HG02763 (cell line): Measurements from ENCODE around the gene ISCA1.

Experiments used
- ATAC-seq: cut with Tn5 transposase; IDR thresholded peaks from one replicate; pipeline ENCODE4 v1.9.1; 2021; ENCODE audit warnings: mild to moderate bottlenecking, moderate library complexity; ENCODE audit not compliant: unreplicated experiment

ISCA1 gene

DNA sequence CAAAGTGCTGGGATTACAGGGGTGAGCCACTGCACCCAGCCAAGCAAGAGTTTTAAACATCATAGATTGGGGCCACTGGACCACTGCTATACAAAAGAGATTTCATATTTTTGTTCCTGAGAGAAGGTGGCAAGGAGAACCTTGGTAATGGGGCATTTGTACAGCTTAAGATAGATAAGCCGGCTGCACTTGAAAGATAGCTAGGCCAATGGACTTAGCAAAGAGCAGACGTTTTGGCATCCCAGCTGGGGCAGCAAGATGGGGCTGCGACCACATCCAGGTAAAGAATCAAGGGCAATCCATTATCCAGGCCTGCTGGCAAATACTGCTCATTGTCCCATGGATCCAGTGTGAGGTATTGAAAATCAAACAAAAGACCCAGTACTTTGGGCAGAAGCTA lies 3.9 kb upstream of the ISCA1 start:
- no peak for ATAC-seq

DNA sequence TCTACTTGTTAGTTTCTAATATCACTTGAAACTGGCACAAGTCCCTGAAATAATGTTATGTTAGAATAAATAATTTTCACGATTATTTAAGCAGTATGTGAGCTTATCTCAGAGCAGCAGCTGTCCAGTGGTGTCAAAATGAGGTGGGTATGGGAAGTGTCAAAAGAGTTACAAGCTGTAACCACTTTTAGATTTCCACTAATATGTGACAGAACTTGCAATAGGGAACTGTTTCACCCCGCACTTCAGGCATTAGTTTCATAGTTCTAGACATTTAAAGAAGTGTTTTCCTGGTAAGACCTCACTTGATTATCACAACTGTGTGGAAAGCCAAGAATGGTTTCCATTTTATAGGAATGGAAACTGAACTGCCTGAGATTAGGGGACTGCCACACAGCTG lies 2.9 kb upstream of the ISCA1 start:
- ATAC-seq, result no peak

DNA sequence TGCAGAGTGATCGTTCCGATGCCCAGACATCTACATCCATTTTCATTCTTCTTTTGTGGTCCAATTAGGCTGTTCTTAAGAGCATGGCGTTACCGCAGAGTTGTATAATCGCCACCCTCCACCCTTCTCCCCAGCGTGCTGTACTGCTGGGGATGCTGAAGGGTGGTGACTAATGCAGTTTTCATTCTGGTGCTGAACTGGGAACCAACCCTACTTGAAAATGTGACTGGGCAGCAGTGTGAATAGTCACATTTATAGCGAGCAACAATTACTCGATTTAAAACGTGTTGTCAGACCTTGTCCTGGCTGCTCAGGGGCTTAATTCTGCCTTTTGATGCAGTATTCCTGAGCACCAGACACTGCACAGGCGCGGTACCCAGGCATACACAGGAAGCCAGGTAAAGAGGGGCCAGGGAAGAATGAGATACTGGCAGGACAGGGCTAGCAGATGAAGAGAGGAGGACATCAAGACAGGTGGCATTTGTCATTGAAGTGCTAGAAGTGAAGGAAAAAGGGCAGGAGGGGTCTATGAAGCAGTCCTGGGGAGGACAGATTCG lies 719 bp upstream of the ISCA1 start:
- ATAC-seq, result peak; percentile 12

DNA sequence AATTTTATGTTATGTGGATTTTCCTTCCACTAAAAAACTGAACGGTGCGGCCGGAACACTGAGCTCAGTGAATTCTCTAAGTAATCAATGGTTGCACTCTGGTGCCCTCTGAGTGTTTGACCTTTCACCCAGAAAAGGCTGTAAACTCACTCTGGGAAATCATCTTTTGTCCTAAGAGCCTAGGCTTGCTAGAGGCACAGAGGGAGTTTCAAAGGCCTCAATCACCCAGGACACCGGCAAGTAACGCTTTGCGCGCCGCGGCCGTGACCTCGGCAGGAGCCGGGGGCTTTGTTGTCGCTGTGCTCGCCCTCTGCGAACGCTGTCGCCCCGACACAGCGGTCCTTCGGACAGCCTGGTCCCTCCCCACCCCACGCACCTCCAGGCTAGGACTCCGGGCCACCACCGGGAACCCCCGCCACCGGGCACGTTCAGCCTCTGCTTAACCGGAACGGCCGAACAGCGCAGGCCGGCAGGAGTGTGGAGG lies 703 bp downstream of the ISCA1 start:
- ATAC-seq, result peak; percentile 1

DNA sequence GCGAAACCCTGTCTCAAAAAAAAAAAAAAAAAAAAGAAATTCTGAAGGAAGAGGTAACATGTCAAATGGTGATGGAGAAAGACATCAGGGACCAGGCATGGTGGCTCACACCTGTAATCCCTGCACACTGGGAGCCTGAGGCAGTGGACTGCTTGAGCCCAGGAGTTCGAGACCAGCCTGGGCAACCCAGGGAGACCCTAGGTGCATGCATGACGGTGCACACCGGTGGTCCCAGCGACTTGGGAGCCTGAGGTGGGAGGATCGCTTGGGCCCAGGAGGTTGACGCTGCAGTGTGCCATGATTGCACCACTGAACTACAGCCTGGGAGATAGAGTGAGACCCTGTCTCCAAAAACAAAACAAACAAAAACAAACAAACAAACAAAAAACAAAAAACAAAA lies 1.8 kb downstream of the ISCA1 start:
- no peak for ATAC-seq

DNA sequence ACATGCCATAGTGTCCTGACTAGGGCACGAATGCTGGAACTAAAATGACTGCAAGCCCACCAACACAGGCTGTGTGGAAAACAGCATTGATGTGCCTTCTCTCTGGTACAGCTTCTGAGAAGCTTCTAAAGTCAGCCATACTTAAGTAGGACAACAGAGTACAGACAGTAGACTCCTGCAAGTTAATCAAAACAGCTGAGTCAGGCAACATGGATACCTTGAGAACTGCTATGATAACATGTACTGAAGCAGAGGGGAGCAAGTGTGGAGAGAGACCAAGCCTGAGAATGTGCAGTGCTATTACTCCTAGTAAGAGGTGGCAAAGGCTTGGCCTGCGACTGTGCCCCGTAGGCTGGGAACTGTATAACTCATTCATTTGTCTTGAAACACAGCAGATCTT lies 2.5 kb downstream of the ISCA1 start:
- no peak for ATAC-seq

DNA sequence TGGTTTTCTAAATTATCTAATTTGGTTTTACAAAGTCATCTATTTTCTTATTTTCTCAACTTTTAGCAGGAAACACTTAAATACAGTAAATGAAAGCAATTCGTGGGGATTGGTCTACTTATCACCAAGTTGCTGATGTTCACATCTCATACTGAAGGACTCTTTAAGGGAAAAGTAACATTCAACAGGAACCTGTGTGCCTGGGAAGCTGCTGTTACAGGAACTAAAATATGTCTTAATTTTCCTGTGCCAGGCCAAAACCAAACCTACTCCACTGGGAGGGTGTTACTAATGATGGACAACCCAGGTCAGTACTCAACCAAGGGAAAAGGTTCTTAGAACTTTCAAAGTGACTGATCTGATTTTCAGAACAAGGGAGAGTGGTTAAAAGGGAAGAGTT lies 5.3 kb downstream of the ISCA1 start:
- ATAC-seq, result no peak

DNA sequence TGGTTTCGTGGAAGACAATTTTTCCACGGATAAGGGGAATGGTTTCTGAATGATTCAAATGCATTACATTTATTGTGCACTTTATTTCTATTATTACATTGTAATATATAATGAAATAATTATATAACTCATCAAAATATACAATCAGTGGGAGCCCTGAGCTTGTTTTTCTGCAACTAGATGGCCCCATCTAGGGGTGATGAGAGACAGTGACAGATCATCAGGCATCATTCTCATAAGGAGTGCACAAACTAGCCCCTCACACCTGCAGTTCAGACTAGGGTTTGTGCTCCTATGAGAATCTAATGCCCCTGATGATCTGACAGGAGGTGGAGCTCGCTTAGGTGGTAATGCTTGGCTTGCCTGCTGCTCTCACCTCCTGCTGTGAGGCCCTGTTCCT lies 6.4 kb downstream of the ISCA1 start:
- ATAC-seq, result no peak

DNA sequence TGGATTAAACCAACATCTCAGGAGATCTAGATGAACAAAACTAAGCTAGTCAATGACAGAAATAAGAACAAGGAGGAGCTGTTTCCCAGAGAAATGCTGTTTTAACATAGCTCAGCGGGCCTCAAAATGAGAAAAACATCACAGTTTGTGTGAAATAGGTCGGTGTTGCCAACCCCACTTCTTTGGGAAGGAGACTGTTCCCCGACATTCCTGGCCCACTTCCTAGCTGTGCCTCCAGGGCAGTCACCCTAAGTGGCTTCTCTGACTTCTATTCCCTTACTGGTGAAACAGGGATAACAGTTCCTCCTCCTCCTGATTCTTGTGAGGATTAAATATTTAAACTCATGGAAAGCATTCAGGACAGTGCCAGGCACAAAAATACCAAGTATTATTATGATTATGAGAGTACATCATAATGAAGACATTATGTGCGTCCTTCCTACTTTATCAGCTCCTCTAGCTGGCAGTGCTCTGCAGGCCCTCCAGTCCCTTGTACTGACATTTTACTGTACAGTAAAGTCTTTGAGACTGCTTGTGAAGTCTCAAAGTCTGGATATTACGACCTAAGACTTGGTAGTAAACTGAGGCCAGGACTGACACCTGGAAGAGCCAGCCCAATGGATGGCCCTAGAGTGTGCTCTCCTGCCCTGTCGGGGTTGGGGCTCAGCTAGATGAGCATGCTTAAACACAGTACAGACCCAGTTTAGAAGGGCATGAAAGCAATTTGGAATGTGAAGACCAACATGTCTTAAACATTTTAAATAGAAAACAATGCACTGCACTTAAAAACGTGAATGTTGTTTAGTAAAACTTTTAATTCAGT lies 7.3 kb downstream of the ISCA1 start:
- no peak for ATAC-seq

DNA sequence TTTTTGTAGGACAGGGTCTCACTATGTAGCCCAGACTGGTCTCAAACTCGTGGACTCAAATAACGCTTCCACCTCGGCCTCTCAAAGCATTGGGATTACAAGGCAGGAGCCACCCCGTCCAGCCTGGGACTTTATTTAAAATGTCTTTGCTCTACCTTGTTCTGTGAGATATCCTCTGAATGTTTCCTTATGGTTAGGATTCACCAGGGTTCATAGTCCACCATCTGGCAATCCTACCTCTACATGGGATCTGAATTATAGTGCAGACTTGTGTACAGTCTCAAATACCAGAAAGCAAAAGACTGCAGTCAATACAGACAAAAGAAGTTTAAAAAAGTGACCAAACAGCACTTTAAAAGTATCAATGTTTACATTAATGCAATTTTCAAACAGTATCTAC lies 10.1 kb downstream of the ISCA1 start:
- ATAC-seq, result no peak

DNA sequence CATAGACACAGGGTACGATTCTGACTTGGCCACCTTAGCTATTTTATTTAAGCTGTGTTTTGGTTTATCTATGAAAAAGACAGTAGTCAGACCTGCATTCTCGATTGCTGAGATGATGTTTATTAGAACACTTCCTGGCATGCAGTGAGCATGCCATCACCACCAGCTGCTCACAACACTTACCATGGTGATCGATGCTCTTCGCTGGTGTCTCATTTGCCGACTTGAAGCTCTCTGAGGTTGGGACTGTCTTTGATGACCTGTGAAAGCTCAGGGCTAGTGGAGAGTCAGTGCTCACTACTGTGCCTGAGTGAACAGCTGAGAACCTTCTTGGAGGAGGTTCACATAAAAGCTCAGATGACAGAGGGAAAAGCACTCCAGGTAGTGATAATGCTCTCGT lies 18.5 kb downstream of the ISCA1 start:
- ATAC-seq, result no peak

DNA sequence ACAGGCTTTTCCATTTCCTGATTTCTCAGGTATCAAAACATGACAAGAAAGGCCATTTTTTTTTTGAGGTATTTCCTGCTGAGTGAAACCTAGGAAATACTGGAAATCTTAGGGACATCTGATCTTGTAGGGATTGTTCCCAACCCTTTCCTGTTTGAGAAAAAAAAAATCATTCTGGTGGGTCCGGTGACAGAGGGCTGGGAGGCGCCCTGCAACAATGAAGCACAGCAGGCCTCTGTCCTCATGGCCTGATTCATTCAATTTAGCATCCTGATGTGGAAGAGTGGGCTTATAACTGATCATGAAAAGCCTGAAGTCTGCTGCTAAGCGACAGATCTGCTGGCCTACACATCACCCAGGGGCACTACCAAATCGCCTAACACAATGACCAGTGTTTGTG lies 19.8 kb downstream of the ISCA1 start:
- no peak for ATAC-seq

DNA sequence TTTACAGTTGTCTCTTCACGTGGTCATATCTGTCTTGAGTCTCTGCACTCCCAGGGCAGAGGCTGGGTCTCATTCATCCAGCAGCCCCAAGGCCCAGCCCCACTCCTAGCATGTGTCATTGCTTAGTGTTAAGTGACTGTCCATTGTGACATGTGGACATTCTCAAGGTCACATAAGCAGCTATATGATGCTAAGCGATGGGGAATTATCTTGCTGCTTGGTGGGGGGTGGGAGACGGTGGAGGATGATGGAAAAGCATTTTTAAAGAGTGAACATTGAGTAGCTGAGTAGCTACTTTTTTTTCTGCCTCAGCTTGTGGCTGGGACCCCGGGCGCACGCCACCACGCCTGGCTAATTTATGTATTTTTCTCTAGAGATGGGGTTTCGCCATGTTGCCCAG lies 22.8 kb downstream of the ISCA1 start, which contains the start of gene C9orf153:
C9orf153 (minus strand) TSS at position 101 of the 400 bp plus-strand sequence. CDS start 30,054 bp downstream, outside the sequence.
- no peak for ATAC-seq

DNA sequence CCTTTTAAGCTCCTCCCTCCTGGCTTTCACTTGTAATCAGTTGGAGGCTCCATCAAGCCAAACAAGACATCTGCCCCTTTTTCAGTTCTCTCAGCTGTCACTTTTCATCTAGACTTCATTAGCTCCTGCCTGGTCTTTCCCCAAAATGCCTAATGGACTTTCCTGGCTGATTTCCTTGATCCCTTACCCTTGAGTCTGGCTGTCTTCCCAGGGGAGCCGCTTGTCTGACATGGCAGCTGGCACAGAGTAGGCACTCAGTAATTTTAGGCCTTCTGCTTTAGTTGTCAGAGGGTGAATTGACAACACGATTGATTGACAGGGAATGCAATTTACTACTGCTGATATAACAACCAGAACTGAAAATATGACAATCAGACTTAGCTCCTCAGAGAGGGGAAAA lies 24.9 kb downstream of the ISCA1 start:
- ATAC-seq, result no peak

DNA sequence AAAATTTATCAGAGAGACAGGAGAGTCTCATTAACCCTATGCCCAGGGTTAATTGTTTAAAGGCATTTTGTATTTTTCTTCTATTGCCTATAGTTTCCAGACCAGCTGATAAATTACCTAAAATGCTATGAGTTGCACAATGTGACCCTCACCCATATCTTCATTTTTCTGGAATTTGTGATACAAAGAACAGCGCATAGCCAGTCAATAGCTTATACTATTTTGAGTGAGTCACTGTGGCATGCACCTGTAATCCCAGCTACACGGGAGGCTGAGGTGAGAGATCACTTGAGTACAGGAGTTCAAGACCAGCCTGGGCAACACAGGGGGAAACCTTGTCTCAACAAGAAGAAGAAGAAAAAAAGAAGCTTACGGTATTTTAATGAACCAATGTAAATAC lies 25.7 kb downstream of the ISCA1 start:
- ATAC-seq, result no peak

DNA sequence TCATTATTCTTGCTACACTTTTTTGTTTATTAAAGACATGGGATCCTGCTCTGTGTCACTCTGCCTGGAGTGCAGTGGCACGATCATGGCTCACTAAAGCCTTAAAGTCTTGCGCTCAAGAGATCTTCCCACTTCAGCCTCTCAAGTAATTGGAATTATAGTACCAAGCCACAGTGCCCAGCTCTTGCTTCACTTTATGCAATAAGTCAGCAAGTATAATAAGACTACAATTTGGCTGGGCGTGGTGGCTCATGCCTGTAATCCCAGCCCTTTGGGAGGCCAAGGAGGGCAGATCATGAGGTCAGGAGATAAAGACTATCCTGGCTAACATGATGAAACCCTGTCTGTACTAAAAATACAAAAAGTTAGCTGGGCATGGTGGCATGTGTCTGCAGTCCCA lies 28.8 kb downstream of the ISCA1 start:
- ATAC-seq, result no peak

DNA sequence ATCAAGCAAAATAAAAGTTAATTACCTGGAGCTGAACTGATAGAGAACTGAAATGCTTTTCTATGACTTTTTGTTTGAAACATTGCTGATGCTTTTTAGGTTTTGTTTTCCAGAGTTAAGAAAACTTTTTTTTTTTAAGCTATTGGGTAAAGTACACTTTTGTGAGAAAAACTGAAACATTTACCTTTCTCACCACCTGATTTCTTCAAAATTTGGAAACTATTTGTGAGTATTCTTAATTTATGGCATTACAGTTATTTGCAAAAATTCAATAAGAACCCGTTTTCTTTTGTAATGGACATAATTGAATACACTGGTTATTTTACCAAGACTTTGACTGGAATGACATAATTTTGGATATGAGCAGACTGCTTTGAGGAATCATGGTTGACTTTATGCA lies 29.5 kb downstream of the ISCA1 start:
- ATAC-seq, result no peak

DNA sequence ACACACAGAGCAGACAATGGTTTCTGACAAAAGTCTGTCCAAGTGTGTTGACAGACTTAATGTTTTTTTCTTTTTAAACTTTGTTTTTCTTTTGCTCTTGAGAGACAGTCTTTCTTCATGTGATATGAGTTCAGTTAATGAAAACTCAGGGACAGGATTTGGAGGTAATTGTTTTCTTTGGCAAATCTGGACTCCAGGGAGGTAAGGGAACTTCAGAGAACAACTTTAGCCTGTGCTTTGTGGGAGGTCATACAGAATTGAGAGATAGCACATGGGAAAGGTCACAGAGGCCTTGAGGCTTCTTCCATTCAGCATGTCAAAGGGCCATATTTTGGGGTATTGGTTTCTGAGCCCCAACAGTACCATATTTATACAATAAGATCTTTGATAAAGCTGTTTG lies 32.2 kb downstream of the ISCA1 start:
- ATAC-seq, result no peak

DNA sequence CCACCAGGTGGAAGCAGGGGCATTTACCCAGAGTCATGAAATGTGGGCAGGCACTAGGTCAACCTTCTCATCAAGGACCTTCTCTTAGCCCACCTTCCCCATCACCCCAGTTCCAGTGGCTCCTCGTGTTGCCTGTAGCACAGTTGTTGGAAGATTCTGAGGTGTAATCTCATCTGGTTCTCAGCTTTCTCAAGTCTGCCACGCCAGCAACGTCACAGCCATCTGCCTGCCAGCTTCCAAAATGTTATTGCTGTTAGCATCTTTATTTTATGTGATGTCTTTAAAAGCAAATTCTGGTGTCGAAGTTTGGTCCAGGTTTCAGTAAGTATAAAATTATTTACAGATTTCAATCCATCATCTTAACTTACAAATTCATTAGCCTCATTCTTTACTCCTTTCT lies 33.6 kb downstream of the ISCA1 start:
- ATAC-seq, result no peak

DNA sequence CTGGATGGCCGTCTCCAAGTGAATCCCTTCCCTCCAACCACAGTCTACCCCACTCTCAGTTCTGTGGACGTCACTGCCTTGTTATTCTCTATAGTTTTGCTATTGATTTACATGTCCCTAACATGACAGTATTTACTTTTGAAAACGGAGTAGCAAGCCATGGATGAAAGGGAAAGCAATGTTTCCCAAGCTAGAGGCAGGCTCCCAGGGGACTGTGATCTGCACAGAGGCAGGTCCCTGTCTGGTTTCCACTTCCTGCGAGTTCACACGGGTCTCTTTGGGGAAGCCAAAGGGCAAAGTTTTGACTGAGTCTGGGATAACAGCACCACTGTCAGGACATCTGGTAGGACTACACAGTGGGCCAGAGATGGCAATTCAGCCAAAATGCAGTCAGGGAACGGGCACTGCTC lies 35.6 kb downstream of the ISCA1 start:
- ATAC-seq, result peak; percentile 79

DNA sequence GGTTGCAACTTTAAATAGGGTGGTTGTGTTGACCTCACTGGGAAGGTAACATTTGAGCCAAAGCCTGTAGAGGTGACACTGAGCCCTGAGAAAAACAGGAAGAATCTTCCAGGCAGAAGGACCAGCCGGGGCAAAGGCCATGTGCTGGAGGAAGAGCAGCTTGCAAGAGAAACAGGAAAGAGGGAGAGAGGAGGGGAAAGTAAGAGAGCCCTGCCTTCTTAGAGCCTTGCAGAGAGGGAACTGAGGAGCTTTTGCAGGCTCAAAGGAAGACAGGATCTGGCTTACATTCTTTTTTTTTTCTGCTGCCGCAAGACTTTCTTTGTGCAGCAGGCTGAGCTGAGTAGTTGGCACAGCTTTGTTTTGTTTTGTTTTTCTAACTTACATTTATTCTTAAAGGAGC lies 40.3 kb downstream of the ISCA1 start:
- no peak for ATAC-seq

DNA sequence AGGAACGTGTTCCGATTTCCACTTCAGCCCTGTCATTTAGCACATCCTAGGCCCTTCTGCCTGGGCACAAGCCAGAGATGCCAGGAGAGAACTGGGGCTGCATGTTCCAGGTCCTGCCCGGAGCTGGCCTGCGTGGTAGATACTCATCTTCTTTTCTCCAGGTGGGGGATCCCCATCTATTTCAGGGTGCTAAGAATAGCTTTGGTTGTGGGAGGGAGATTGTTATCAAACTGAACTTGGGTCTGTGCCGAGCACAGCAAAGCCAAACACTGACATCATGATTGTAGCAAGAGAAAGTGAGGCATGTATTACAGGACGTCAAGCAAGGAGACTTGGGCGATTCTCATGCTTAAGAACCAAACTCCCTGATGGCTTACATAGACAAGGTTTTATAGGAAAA lies 41.1 kb downstream of the ISCA1 start:
- no peak for ATAC-seq
